H1 (cell line): ENCODE data around the gene NAA38. TPM values are rescaled to one million over a fixed set of nuclear protein-coding genes. Genes with fewer than 3 reads are reported as not detected.

ENCODE experiments used
- CTCF ChIA-PET: fragments of 300-600 bp; sonication (Branson Sonifier 250); formaldehyde crosslinking; loops from one replicate; lab custom pipeline; 2021; ENCODE audit not compliant: partially characterized antibody; lab: Charles Lee
- POLR2A ChIA-PET: fragments of 300-600 bp; sonication (Branson Sonifier 250); formaldehyde crosslinking; loops from one replicate; lab custom pipeline; 2021; ENCODE audit warnings: inconsistent platforms; ENCODE audit not compliant: partially characterized antibody; lab: Charles Lee
- DNase-seq, 2 experiments: peaks; one replicate each; pipeline versions ENCODE4 v3.0.0 to v3.0.0-alpha.2; 2010 to 2022; ENCODE audit warnings: low spot score in 2 of 2, low read depth in 1 of 2, mixed read lengths in 1 of 2
- FAIRE-seq: peaks from 2 replicates; lab custom pipeline; 2011; peaks lifted over from hg19 to GRCh38; lab: Jason Lieb, UNC
- H2AFZ ChIP-seq: 2 replicates; pipeline ENCODE4 v1.8.1; 2012; ENCODE audit warnings: low read length, inconsistent platforms
- H2AK5ac ChIP-seq: 2 replicates; pipeline ENCODE4 v1.6.1; 2013; ENCODE audit warnings: low read depth, low read length
- H2BK120ac ChIP-seq: replicated peaks from 2 replicates; pipeline ENCODE3; 2013; ENCODE audit warnings: low read depth, low read length, inconsistent platforms
- H2BK12ac ChIP-seq: 2 replicates; pipeline ENCODE4 v1.6.1; 2013; ENCODE audit warnings: low read depth, low read length
- H2BK15ac ChIP-seq: 2 replicates; pipeline ENCODE4 v1.6.1; 2013; ENCODE audit warnings: low read length
- H2BK20ac ChIP-seq: 2 replicates; pipeline ENCODE4 v1.6.1; 2013; ENCODE audit warnings: low read length
- H2BK5ac ChIP-seq: 2 replicates; pipeline ENCODE4 v1.6.1; 2013; ENCODE audit warnings: low read depth, low read length
- H3K14ac ChIP-seq: 2 replicates; pipeline ENCODE4 v1.6.1; 2013; ENCODE audit warnings: inconsistent platforms; ENCODE audit not compliant: insufficient read length
- H3K18ac ChIP-seq: 2 replicates; pipeline ENCODE4 v1.6.1; 2013; ENCODE audit warnings: low read length; ENCODE audit errors: extremely low read depth
- H3K23ac ChIP-seq: 2 replicates; pipeline ENCODE4 v1.6.1; 2013; ENCODE audit warnings: inconsistent platforms; ENCODE audit not compliant: insufficient read length
- H3K23me2 ChIP-seq: 2 replicates; pipeline ENCODE4 v1.6.1; 2013; ENCODE audit warnings: low read depth, low read length
- H3K27ac ChIP-seq: 2 replicates; pipeline ENCODE4 v1.6.1; 2011; ENCODE audit warnings: low read depth, low read length, inconsistent platforms
- H3K27me3 ChIP-seq, 4 experiments: replicated peaks in 1 of 4; 1 replicate in 1 of 4; 2 replicates in 3 of 4; pipeline versions ENCODE4 v1.6.1 to v1.8.1; 2011 to 2013; ENCODE audit warnings: low read length in 3 of 4, mild to moderate bottlenecking in 3 of 4, inconsistent platforms in 2 of 4, mixed read lengths in 2 of 4, moderate library complexity in 1 of 4; ENCODE audit not compliant: control insufficient read depth in 3 of 4, insufficient read depth in 3 of 4; ENCODE audit errors: extremely low read depth in 1 of 4
- H3K36me3 ChIP-seq, 4 experiments: 2 replicates each; pipeline versions ENCODE4 v1.6.1 to v1.8.1; 2011 to 2013; ENCODE audit warnings: mild to moderate bottlenecking in 4 of 4, low read length in 3 of 4, moderate library complexity in 2 of 4, control low read depth in 1 of 4, inconsistent platforms in 1 of 4; ENCODE audit not compliant: insufficient read depth in 4 of 4, control insufficient read depth in 2 of 4
- H3K4ac ChIP-seq: replicated peaks from 2 replicates; pipeline ENCODE3; 2013; ENCODE audit warnings: low read length, low read depth, mixed read lengths, inconsistent platforms; ENCODE audit not compliant: insufficient read length
- H3K4me1 ChIP-seq, 4 experiments: replicated peaks in 1 of 4; 1 replicate in 1 of 4; 2 replicates in 3 of 4; pipeline versions ENCODE4 v1.6.1 to v1.8.1; 2011 to 2013; ENCODE audit warnings: low read length in 3 of 4, inconsistent platforms in 2 of 4, mixed read lengths in 1 of 4; ENCODE audit not compliant: insufficient read depth in 4 of 4, control insufficient read depth in 3 of 4
- H3K4me2 ChIP-seq, 2 experiments: 2 replicates each; pipeline versions ENCODE4 v1.6.1 to v1.8.1; 2011 to 2013; ENCODE audit warnings: low read depth in 2 of 2, low read length in 2 of 2, control low read depth in 1 of 2, inconsistent platforms in 1 of 2, mild to moderate bottlenecking in 1 of 2; ENCODE audit not compliant: insufficient read depth in 1 of 2
- H3K4me3 ChIP-seq, 4 experiments: fragments of 200-600, 300-600 bp in 1 of 4; sonication (generic), shearing (Covaris generic), sonication (Bioruptor Twin) in 1 of 4; 2 replicates each; pipeline versions ENCODE4 v1.5.1 to v1.8.1; 2011 to 2016; ENCODE audit warnings: low read length in 4 of 4, low read depth in 3 of 4, control low read depth in 2 of 4, inconsistent platforms in 2 of 4, mild to moderate bottlenecking in 2 of 4, mixed read lengths in 1 of 4, moderate library complexity in 1 of 4; ENCODE audit not compliant: insufficient read depth in 2 of 4; ENCODE audit errors: extremely low read depth in 1 of 4
- H3K56ac ChIP-seq: replicated peaks from 2 replicates; pipeline ENCODE3; 2013; ENCODE audit warnings: low read depth, mild to moderate bottlenecking, mixed read lengths, low read length, inconsistent platforms; ENCODE audit not compliant: insufficient read length
- H3K79me1 ChIP-seq: 2 replicates; pipeline ENCODE4 v1.6.1; 2013; ENCODE audit warnings: low read depth, low read length, control low read depth
- H3K79me2 ChIP-seq, 2 experiments: 2 replicates each; pipeline versions ENCODE4 v1.6.1 to v1.8.1; 2012 to 2013; ENCODE audit warnings: low read length in 2 of 2, mild to moderate bottlenecking in 2 of 2, inconsistent platforms in 1 of 2; ENCODE audit not compliant: insufficient read depth in 2 of 2, control insufficient read depth in 1 of 2
- H3K9ac ChIP-seq, 4 experiments: replicated peaks in 1 of 4; 1 replicate in 1 of 4; 2 replicates in 3 of 4; pipeline versions ENCODE4 v1.6.1 to v1.8.1; 2011 to 2013; ENCODE audit warnings: low read depth in 3 of 4, low read length in 3 of 4, control low read depth in 2 of 4, mild to moderate bottlenecking in 2 of 4, moderate library complexity in 2 of 4, inconsistent platforms in 1 of 4; ENCODE audit errors: extremely low read depth in 1 of 4
- H3K9me3 ChIP-seq, 2 experiments: 2 replicates each; pipeline versions ENCODE4 v1.6.1 to v1.8.1; 2012 to 2013; ENCODE audit warnings: mild to moderate bottlenecking in 2 of 2, moderate library complexity in 2 of 2, control low read depth in 1 of 2, inconsistent platforms in 1 of 2, low read depth in 1 of 2, low read length in 1 of 2, mixed read lengths in 1 of 2; ENCODE audit not compliant: insufficient read depth in 2 of 2
- H4K20me1 ChIP-seq, 2 experiments: replicated peaks in 1 of 2; 2 replicates each; pipeline versions ENCODE3 to v1.8.1; 2011 to 2013; ENCODE audit warnings: inconsistent platforms in 2 of 2, low read length in 2 of 2, mild to moderate bottlenecking in 1 of 2; ENCODE audit not compliant: insufficient read depth in 2 of 2, control insufficient read depth in 1 of 2
- H4K5ac ChIP-seq: 2 replicates; pipeline ENCODE4 v1.6.1; 2013; ENCODE audit warnings: low read length, low read depth, mixed read lengths, inconsistent platforms; ENCODE audit not compliant: insufficient read length
- H4K8ac ChIP-seq: 2 replicates; pipeline ENCODE4 v1.8.0; 2013; ENCODE audit warnings: mild to moderate bottlenecking, moderate library complexity, low read length, inconsistent platforms; ENCODE audit not compliant: insufficient read depth; ENCODE audit errors: extremely low read depth
- H4K91ac ChIP-seq: replicated peaks from 2 replicates; pipeline ENCODE3; 2013; ENCODE audit warnings: low read length, mixed read lengths, inconsistent platforms; ENCODE audit not compliant: insufficient read length
- E2F6 ChIP-seq: IDR thresholded peaks from 2 replicates; pipeline ENCODE4 v1.6.1; 2012; ENCODE audit warnings: inconsistent platforms
- EZH2 ChIP-seq: fragments of 200-600 bp; sonication (generic); IDR thresholded peaks from 2 replicates; pipeline ENCODE4 v1.7.1; 2012; ENCODE audit warnings: low read depth, mild to moderate bottlenecking, moderate library complexity, low read length, inconsistent platforms; ENCODE audit not compliant: severe bottlenecking
- GABPA ChIP-seq: IDR thresholded peaks from 2 replicates; pipeline ENCODE4 v1.6.1; 2011; ENCODE audit warnings: mild to moderate bottlenecking, low read length, moderate library complexity, borderline replicate concordance; ENCODE audit not compliant: insufficient read depth
- HDAC2 ChIP-seq, 2 experiments: fragments of 300-600 bp in 1 of 2; sonication (generic) in 1 of 2; IDR thresholded peaks; 2 replicates each; pipeline ENCODE4 v1.6.1; 2011 to 2012; ENCODE audit warnings: low read depth in 2 of 2, low read length in 2 of 2, mild to moderate bottlenecking in 2 of 2, moderate library complexity in 2 of 2, borderline replicate concordance in 1 of 2, inconsistent platforms in 1 of 2
- NANOG ChIP-seq: IDR thresholded peaks from 2 replicates; pipeline ENCODE4 v1.6.1; 2011; ENCODE audit warnings: low read length, low read depth, mild to moderate bottlenecking, inconsistent platforms; ENCODE audit not compliant: insufficient read depth, poor library complexity, severe bottlenecking
- NRF1 ChIP-seq: IDR thresholded peaks from 2 replicates; pipeline ENCODE4 v1.6.1; 2011; ENCODE audit warnings: mild to moderate bottlenecking, low read depth, low read length, improper control_type of control experiment
- POLR2A ChIP-seq, 2 experiments: IDR thresholded peaks; 1 replicate in 1 of 2; 2 replicates in 1 of 2; pipeline ENCODE4 v1.6.1; 2011; ENCODE audit warnings: low read depth in 2 of 2, low read length in 2 of 2, mild to moderate bottlenecking in 2 of 2; ENCODE audit errors: control extremely low read depth in 1 of 2
- SIN3A ChIP-seq, 2 experiments: IDR thresholded peaks in 1 of 2; conservative IDR thresholded peaks in 1 of 2; 2 replicates each; pipeline ENCODE4 v1.6.1; 2011 to 2012; ENCODE audit warnings: low read length in 2 of 2, improper control_type of control experiment in 1 of 2, low read depth in 1 of 2, mild to moderate bottlenecking in 1 of 2
- SP4 ChIP-seq: IDR thresholded peaks from 2 replicates; pipeline ENCODE4 v1.6.1; 2012; ENCODE audit warnings: low read length, inconsistent platforms
- SRF ChIP-seq: IDR thresholded peaks from 2 replicates; pipeline ENCODE4 v1.6.1; 2011; ENCODE audit warnings: mild to moderate bottlenecking, low read depth, low read length, moderate library complexity
- SUZ12 ChIP-seq: fragments of 200-600 bp; sonication (generic); IDR thresholded peaks from 2 replicates; pipeline ENCODE4 v1.6.1; 2012; ENCODE audit warnings: mild to moderate bottlenecking, inconsistent platforms, low read length, moderate library complexity, mixed read lengths
- TAF1 ChIP-seq: IDR thresholded peaks from 2 replicates; pipeline ENCODE4 v1.6.1; 2011; ENCODE audit warnings: mild to moderate bottlenecking, low read depth, low read length
- YY1 ChIP-seq: IDR thresholded peaks from 2 replicates; pipeline ENCODE4 v1.6.1; 2011; ENCODE audit warnings: low read depth, mild to moderate bottlenecking, low read length
- WGBS, 2 experiments: shearing (Covaris generic) in 1 of 2; methylation state at CpG; one replicate each; pipeline versions ENCODE4 v1.1.6 to v1.1.7; 2013 to 2015; ENCODE audit warnings: low lambda C conversion rate in 2 of 2, mixed read lengths in 2 of 2, inconsistent platforms in 1 of 2, low coverage in 1 of 2, missing lambda C conversion rate in 1 of 2; ENCODE audit not compliant: insufficient replicate concordance in 2 of 2, insufficient coverage in 1 of 2, insufficient read length in 1 of 2; ENCODE audit errors: extremely low coverage in 1 of 2, missing lambda C conversion rate in 1 of 2; 5-methylcytosine and 5-hydroxymethylcytosine counted together
- polyA plus RNA-seq, 7 experiments: library from polyadenylated mRNA; depleted of rRNA in 3 of 7; stranded (reverse) in 5 of 7; unstranded in 2 of 7; fragments of >200 nt in 5 of 7; fragments of 200-250 nt in 2 of 7; gene quantifications; 1 replicate in 5 of 7; 2 replicates in 1 of 7; 4 replicates in 1 of 7; pipeline versions ENCODE4 v1.2.1 to v1.2.3, GENCODE V29; 2011 to 2013; ENCODE audit warnings: missing spikeins in 2 of 7, mixed read lengths in 2 of 7
- total RNA-seq: library from RNA; stranded (reverse); fragmentation: NEBNext Ultra II Directional; extraction: Animal tissue kit (Norgen Biotek cat#: 25700); gene quantifications from 2 replicates; pipeline ENCODE4 v1.2.1, GENCODE V29; 2021

Gene NAA38
- total and polyA plus RNA-seq, 2 of the 8 experiments (the other 6 are each of a cell fraction or from before 2014, with no cell fraction given), result 30.2 to 109 TPM

- no peaks in the 10 kb centered on the region for H3K36me3 ChIP-seq
- CTCF ChIA-PET, result interaction anchor here (0.8 to 5.9 kb wide), 12 partner anchors 9 to 228 kb away, joined by 3 to 44 read pairs (median 8); partner anchors contain the start of genes CNTROB, RNF227 and TRAPPC1
- no peak overlapping the region for H3K23ac ChIP-seq
- H3K4me3 ChIP-seq, result no peak overlapping the region
- H2AK5ac ChIP-seq, result no peak overlapping the region
- H2BK12ac ChIP-seq, result no peak overlapping the region
- peaks cover 4 to 38% (median 30%) of the 10 kb centered on the region in 4 experiments for H3K27me3 ChIP-seq
- H2BK5ac ChIP-seq, result no peak overlapping the region
- FAIRE-seq, result no peak
- H3K23me2 ChIP-seq, result peaks cover 25% of the 10 kb centered on the region
- no peaks in the 10 kb centered on the region for H3K79me2 ChIP-seq
- no peak overlapping the region for H3K14ac ChIP-seq
- no peak overlapping the region for H4K91ac ChIP-seq
- no peak overlapping the region for H4K5ac ChIP-seq
- H4K8ac ChIP-seq, result no peak overlapping the region
- no peaks in the 10 kb centered on the region for H3K79me1 ChIP-seq
- H3K18ac ChIP-seq, result no peak overlapping the region
- H3K4me2 ChIP-seq, result no peak overlapping the region
- H4K20me1 ChIP-seq, result no peaks in the 10 kb centered on the region
- H3K9me3 ChIP-seq, result no peaks in the 10 kb centered on the region
- no peak overlapping the region for H2BK15ac ChIP-seq
- H3K27ac ChIP-seq, result no peak overlapping the region
- H2BK20ac ChIP-seq, result no peak overlapping the region
- 91% methylated on average over 10 of the region's 10 CpGs; no CpG with 5 or more reads in 1 of the 2 experiments for WGBS, 2 experiments
- no peak overlapping the region for H2BK120ac ChIP-seq
- H3K4me1 ChIP-seq, result peaks cover 0 to 15% (median 7%) of the 10 kb centered on the region in 4 experiments; a peak in 6 of 7 replicates
- H3K4ac ChIP-seq, result no peak overlapping the region
- H3K56ac ChIP-seq, result no peak overlapping the region
- POLR2A ChIA-PET, result interaction anchor here (0.6 to 4.6 kb wide), 6 partner anchors 9 to 209 kb away, joined by 3 to 33 read pairs (median 8); partner anchors contain the start of genes NAA38 and TMEM88
- no peak for DNase-seq
- no peak overlapping the region for H3K9ac ChIP-seq
- no peak overlapping the region for H2AFZ ChIP-seq
- TF ChIP-seq SRF, result no peak
- no peak for TF ChIP-seq HDAC2 (IDR thresholded peaks at IDR 0.05; ENCODE audit: borderline replicate concordance in 1 of 2, low read depth in 2 of 2, low read length in 2 of 2)
- TF ChIP-seq NRF1, result no peak
- no peak for TF ChIP-seq TAF1
- no peak for TF ChIP-seq GABPA
- TF ChIP-seq SIN3A (conservative IDR thresholded peaks at IDR 0.05 in 1 of 2, IDR thresholded peaks at IDR 0.05 in 1 of 2; ENCODE audit: low read depth in 1 of 2, low read length in 2 of 2), result no peak
- TF ChIP-seq SUZ12, result no peak
- no peak for TF ChIP-seq EZH2
- TF ChIP-seq NANOG, result no peak
- no peak for TF ChIP-seq YY1
- no peak for TF ChIP-seq SP4
- no peak for TF ChIP-seq POLR2A (IDR thresholded peaks at IDR 0.05; ENCODE audit: control extremely low read depth in 1 of 2, low read depth in 2 of 2, low read length in 2 of 2)
- TF ChIP-seq E2F6, result no peak
Observed at GRCh38 chr17:7832431-7832830, 24.9 kb downstream of the NAA38 start.
